ENCODE data around the gene TMEM95.

The TMEM95 gene

GRCh38 chr17:7380855-7381683 lies 26.1 kb downstream of the TMEM95 start, which contains the start of gene TNK1:
Gene TNK1, plus strand, starts transcription at chr17:7381089. Its CDS starts 1,838 bp downstream, at chr17:7382927.
- DNase-seq: peak; percentile 30

GRCh38 chr17:7382901-7383300 lies 27.9 kb downstream of the TMEM95 start:
- no peak for DNase-seq

GRCh38 chr17:7383371-7383741 lies 28.4 kb downstream of the TMEM95 start:
- DNase-seq: no peak

- DNase-seq: peak; percentile 62
Observed at GRCh38 chr17:7383742-7384488, 29.0 kb downstream of the TMEM95 start.

GRCh38 chr17:7384489-7385081 lies 29.6 kb downstream of the TMEM95 start:
- DNase-seq: no peak

GRCh38 chr17:7388856-7389255 lies 33.9 kb downstream of the TMEM95 start:
- DNase-seq: no peak

GRCh38 chr17:7389924-7390910 lies 35.3 kb downstream of the TMEM95 start:
- DNase-seq: no peak

- no peak for DNase-seq
Observed at GRCh38 chr17:7391307-7391706, 36.4 kb downstream of the TMEM95 start.

GRCh38 chr17:7392696-7393612 lies 38.0 kb downstream of the TMEM95 start:
- DNase-seq: no peak

- no peak for DNase-seq
Observed at GRCh38 chr17:7393613-7394451, 38.9 kb downstream of the TMEM95 start.

- DNase-seq: peak; percentile 94
Observed at GRCh38 chr17:7394452-7395191, 39.7 kb downstream of the TMEM95 start, which contains the start of gene PLSCR3. Gene PLSCR3, minus strand, starts transcription at chr17:7394525. Its CDS starts 415 bp downstream, at chr17:7394110.

GRCh38 chr17:7396147-7396546 lies 41.2 kb downstream of the TMEM95 start:
- no peak for DNase-seq

- peak; percentile 3 for DNase-seq
Observed at GRCh38 chr17:7398612-7399011, 43.7 kb downstream of the TMEM95 start.

GRCh38 chr17:7403043-7403726 lies 48.2 kb downstream of the TMEM95 start:
- no peak for DNase-seq

- no peak for DNase-seq
Observed at GRCh38 chr17:7403727-7403976, 48.7 kb downstream of the TMEM95 start.

- DNase-seq: peak; percentile 100
Observed at GRCh38 chr17:7403977-7404736, 49.2 kb downstream of the TMEM95 start, which contains the start of gene TMEM256. Gene TMEM256, minus strand, starts transcription at chr17:7404097. Its CDS starts 13 bp downstream, at chr17:7404084.

- no peak for DNase-seq
Observed at GRCh38 chr17:7404737-7405349, 49.9 kb downstream of the TMEM95 start.

Data from right hindlimb (tissue), 1 donor.